Gastrocnemius medialis (tissue), 4 donors: ENCODE results near the gene PLB1. TPM values are rescaled to one million over a fixed set of nuclear protein-coding genes. Genes with fewer than 3 reads are reported as not detected.

Experiments used
- ATAC-seq, 2 donors: fragments of 150-250 bp; one replicate each; pipeline ENCODE4 v1.9.1; 2016
- DNase-seq, 2 donors: peaks; one replicate each; pipeline ENCODE4 v3.0.0-alpha.2; 2019
- H3K27ac ChIP-seq, 4 donors: fragments of 200-600 bp; sonication (generic); 1 replicate in 1 of 4; 2 replicates in 3 of 4; pipeline ENCODE4 v1.5.1; 2016 to 2018; ENCODE audit warnings: mild to moderate bottlenecking in 2 of 4, moderate library complexity in 1 of 4
- H3K27me3 ChIP-seq, 3 donors: fragments of 200-600 bp; sonication (generic) in 2 of 3; 1 replicate in 1 of 3; 2 replicates in 2 of 3; pipeline versions ENCODE4 v1.5.1 to v1.6.0; 2016 to 2019; ENCODE audit warnings: mild to moderate bottlenecking in 1 of 3, moderate library complexity in 1 of 3
- H3K36me3 ChIP-seq, 2 donors: fragments of 200-600 bp; sonication (generic) in 1 of 2; one replicate each; pipeline ENCODE4 v1.5.1; 2017 to 2018
- H3K4me1 ChIP-seq, 2 donors: fragments of 200-600 bp; sonication (generic) in 1 of 2; one replicate each; pipeline ENCODE4 v1.5.1; 2016 to 2017; ENCODE audit warnings: mild to moderate bottlenecking in 2 of 2
- H3K4me3 ChIP-seq, 4 donors: fragments of 200-600 bp; sonication (generic) in 3 of 4; 1 replicate in 1 of 4; 2 replicates in 3 of 4; pipeline ENCODE4 v1.5.1; 2016 to 2019; ENCODE audit warnings: mild to moderate bottlenecking in 2 of 4
- H3K9me3 ChIP-seq, 3 donors: fragments of 200-600 bp; sonication (generic) in 2 of 3; 1 replicate in 1 of 3; 2 replicates in 2 of 3; pipeline ENCODE4 v1.5.1; 2016 to 2019
- POLR2A ChIP-seq, 2 donors: fragments of 450-650 bp; IDR thresholded peaks; one replicate each; pipeline ENCODE4 v1.6.1; 2017; ENCODE audit warnings: antibody characterized with exemption in 2 of 2, mild to moderate bottlenecking in 2 of 2, moderate library complexity in 2 of 2
- in situ Hi-C, 4 donors: fragments of 200-750 bp; cut with MboI; loops; one replicate each; pipeline versions ENCODE4 v1.15.0 to v1.8.0; 2017; ENCODE audit warnings: low sequenced_read_pairs in 4 of 4
- intact Hi-C: fragments of 100-400 bp; cut with DNase I; formaldehyde crosslinking; loops from one replicate; pipeline ENCODE4 v1.15.1; 2023; ENCODE audit warnings: low total_unique reads
- total RNA-seq, 4 donors: library from RNA; depleted of rRNA; stranded (reverse); fragments of >200 nt; gene quantifications; one replicate each; pipeline versions ENCODE4 v1.1.0 to v1.2.3, GENCODE V29; 2016
- TF ChIP-seq, protein P1 (sequence below), 5 experiments: fragments of 450-650 bp in 3 of 5; fragments of 200-600 bp in 2 of 5; sonication (generic) in 2 of 5; IDR thresholded peaks in 4 of 5; conservative IDR thresholded peaks in 1 of 5; 1 replicate in 4 of 5; 2 replicates in 1 of 5; pipeline ENCODE4 v1.5.1; 2016 to 2019; ENCODE audit warnings: antibody characterized with exemption in 5 of 5, mild to moderate bottlenecking in 3 of 5, moderate library complexity in 3 of 5

The PLB1 gene
- total RNA-seq, 4 donors from 2014 or later, result 1.2 to 4.3 (median 2.8) TPM

DNA sequence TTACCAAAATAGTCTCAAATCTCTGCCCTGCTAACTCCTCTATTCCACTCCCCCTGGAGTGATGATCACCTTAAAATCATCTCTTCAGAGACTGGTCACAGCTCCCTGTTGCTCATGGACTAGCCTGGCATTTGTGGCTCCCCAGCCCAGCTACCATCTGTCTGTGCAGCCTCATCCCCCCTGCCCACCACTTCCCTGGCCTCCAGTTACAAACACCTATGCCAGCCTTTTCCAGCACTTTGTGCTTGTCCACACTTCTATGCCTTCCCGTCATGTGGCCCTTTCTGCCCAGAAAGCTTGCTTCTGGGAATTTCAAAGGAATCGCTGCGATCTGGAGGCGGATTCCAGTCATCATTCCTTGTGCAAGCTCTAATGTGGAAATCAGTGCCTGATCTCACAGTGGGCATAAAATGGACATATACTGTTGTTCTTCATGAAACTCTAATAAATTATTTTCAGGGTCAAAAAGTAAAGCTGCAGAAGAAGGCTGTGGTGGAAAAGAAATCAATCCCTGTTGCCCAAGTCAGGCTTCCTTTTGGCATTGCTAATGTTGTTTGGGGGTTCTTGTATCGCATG lies 19.4 kb downstream of the PLB1 start:
- Histone ChIP-seq H3K27ac (no peak overlapping the region), H3K4me1 (no peaks in the 10 kb centered on the region), H3K4me3 (no peak overlapping the region), H3K9me3 (no peaks in the 10 kb centered on the region), H3K36me3 (no peaks in the 10 kb centered on the region), H3K27me3 (no peaks in the 10 kb centered on the region)
- in situ Hi-C loops (no loop called here), intact Hi-C loops (no loop called here)
- DNase-seq (no peak), ATAC-seq (no peak)
- no peak for TF ChIP-seq POLR2A (IDR thresholded peaks at IDR 0.05)
- TF ChIP-seq, protein P1, sequence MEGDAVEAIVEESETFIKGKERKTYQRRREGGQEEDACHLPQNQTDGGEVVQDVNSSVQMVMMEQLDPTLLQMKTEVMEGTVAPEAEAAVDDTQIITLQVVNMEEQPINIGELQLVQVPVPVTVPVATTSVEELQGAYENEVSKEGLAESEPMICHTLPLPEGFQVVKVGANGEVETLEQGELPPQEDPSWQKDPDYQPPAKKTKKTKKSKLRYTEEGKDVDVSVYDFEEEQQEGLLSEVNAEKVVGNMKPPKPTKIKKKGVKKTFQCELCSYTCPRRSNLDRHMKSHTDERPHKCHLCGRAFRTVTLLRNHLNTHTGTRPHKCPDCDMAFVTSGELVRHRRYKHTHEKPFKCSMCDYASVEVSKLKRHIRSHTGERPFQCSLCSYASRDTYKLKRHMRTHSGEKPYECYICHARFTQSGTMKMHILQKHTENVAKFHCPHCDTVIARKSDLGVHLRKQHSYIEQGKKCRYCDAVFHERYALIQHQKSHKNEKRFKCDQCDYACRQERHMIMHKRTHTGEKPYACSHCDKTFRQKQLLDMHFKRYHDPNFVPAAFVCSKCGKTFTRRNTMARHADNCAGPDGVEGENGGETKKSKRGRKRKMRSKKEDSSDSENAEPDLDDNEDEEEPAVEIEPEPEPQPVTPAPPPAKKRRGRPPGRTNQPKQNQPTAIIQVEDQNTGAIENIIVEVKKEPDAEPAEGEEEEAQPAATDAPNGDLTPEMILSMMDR (IDR thresholded peaks at IDR 0.05 in 4 of 5, conservative IDR thresholded peaks at IDR 0.05 in 1 of 5), result no peak

- ATAC-seq (no peak), DNase-seq (no peak)
- intact Hi-C loops, result no loop called here
- H3K4me1 ChIP-seq, result no peaks in the 10 kb centered on the region
- TF ChIP-seq POLR2A (IDR thresholded peaks at IDR 0.05), result no peak
- TF ChIP-seq, protein P1 (IDR thresholded peaks at IDR 0.05 in 4 of 5, conservative IDR thresholded peaks at IDR 0.05 in 1 of 5), result no peak
- no peaks in the 10 kb centered on the region for H3K27me3 ChIP-seq
- H3K4me3 ChIP-seq, result no peak overlapping the region
- no peaks in the 10 kb centered on the region for H3K9me3 ChIP-seq
- H3K27ac ChIP-seq, result no peak overlapping the region
- no peaks in the 10 kb centered on the region for H3K36me3 ChIP-seq
- in situ Hi-C loops, result no loop called here
Measured at GRCh38 chr2:28516430-28516829, 20.6 kb downstream of the PLB1 start.

DNA sequence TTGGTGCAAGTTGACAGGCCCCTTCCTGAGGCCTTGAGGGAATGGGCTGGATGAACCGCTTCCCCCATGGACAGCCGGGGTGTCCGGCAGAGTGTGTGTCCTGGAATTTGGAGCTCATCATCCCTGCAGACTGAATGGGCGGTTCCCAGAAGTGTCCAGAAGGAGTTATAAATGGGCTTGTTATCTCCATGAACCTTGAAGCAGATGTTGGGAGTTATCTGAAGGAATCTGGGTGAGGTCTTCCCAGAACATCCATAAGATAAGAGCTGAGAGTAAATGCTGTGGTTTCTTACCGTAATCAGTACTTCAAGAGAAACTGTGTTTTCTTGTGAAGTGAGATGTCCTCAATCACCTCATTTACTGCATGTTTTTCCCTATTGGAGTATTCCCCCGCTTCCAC lies 21.1 kb downstream of the PLB1 start:
- DNase-seq, result no peak
- Histone ChIP-seq H3K4me3 (no peak overlapping the region), H3K36me3 (no peaks in the 10 kb centered on the region), H3K4me1 (no peaks in the 10 kb centered on the region), H3K27ac (no peak overlapping the region), H3K27me3 (no peaks in the 10 kb centered on the region), H3K9me3 (no peaks in the 10 kb centered on the region)
- in situ Hi-C loops, result no loop called here
- TF ChIP-seq, protein P1 (IDR thresholded peaks at IDR 0.05 in 4 of 5, conservative IDR thresholded peaks at IDR 0.05 in 1 of 5), result no peak
- TF ChIP-seq POLR2A (IDR thresholded peaks at IDR 0.05), result no peak
- intact Hi-C loops, result no loop called here
- ATAC-seq, result no peak

GRCh38 chr2:28521663-28522062 lies 25.8 kb downstream of the PLB1 start:
- ATAC-seq (no peak), DNase-seq (no peak)
- Histone ChIP-seq H3K27ac (no peak overlapping the region), H3K27me3 (no peaks in the 10 kb centered on the region), H3K36me3 (no peaks in the 10 kb centered on the region), H3K4me1 (no peaks in the 10 kb centered on the region), H3K4me3 (no peak overlapping the region), H3K9me3 (no peaks in the 10 kb centered on the region)
- no peak for TF ChIP-seq POLR2A (IDR thresholded peaks at IDR 0.05)
- TF ChIP-seq, protein P1 (IDR thresholded peaks at IDR 0.05 in 4 of 5, conservative IDR thresholded peaks at IDR 0.05 in 1 of 5), result no peak
- intact Hi-C loops, result no loop called here
- in situ Hi-C loops, result no loop called here

DNA sequence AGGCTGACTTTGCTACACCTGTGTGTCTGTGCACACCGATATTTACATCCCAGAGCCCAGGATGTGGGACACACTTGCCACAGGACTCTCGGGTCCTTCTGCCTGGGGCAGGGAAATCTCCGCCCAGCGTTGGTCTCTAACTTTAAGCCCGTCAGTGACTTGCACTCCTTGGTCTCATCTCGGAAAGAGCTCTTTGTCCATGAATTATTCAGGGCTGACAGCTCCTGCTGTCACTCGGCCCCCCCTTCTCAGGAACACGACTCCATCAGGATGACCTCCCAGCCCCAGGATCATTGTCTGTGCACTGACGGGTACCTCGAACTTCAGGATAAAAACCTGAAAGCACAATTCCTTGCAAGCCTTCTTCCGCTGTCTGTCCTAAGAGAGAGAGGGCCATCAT lies 26.6 kb downstream of the PLB1 start:
- no peak overlapping the region for H3K4me3 ChIP-seq
- H3K4me1 ChIP-seq, result peaks cover 5 to 7% of the 10 kb centered on the region in 2 donors
- ATAC-seq (no peak), DNase-seq (no peak)
- H3K9me3 ChIP-seq, result no peaks in the 10 kb centered on the region
- TF ChIP-seq POLR2A (IDR thresholded peaks at IDR 0.05), result no peak
- TF ChIP-seq, protein P1 (IDR thresholded peaks at IDR 0.05 in 4 of 5, conservative IDR thresholded peaks at IDR 0.05 in 1 of 5), result no peak
- no peaks in the 10 kb centered on the region for H3K27me3 ChIP-seq
- no peaks in the 10 kb centered on the region for H3K36me3 ChIP-seq
- intact Hi-C loops (no loop called here), in situ Hi-C loops (no loop called here)
- no peak overlapping the region for H3K27ac ChIP-seq
